H1 (cell line): ENCODE data around the gene SLC7A7. TPM values are rescaled to one million over a fixed set of nuclear protein-coding genes. Genes with fewer than 3 reads are reported as not detected.

Source experiments
- CBX8 ChIP-seq: fragments of 300-800, 300-1000 bp; sonication (generic); IDR thresholded peaks from 2 replicates; pipeline ENCODE4 v1.7.1; 2016; ENCODE audit warnings: low read depth, low read length, borderline replicate concordance
- CHD7 ChIP-seq: fragments of 300-600 bp; sonication (generic); IDR thresholded peaks from 2 replicates; pipeline ENCODE4 v1.7.1; 2012; ENCODE audit warnings: low read length, moderate library complexity, mild to moderate bottlenecking, inconsistent platforms; ENCODE audit not compliant: insufficient replicate concordance
- HDAC6 ChIP-seq: IDR thresholded peaks from one replicate; pipeline ENCODE4 v1.7.1; 2012; ENCODE audit warnings: low read depth, mild to moderate bottlenecking, inconsistent platforms, low read length, moderate library complexity
- KDM1A ChIP-seq: fragments of 200-600, 300-600 bp; sonication (generic); IDR thresholded peaks from 2 replicates; pipeline ENCODE4 v1.7.1; 2016; ENCODE audit warnings: mild to moderate bottlenecking, low read length, borderline replicate concordance
- KDM5A ChIP-seq: fragments of 200-600 bp; IDR thresholded peaks from 2 replicates; pipeline ENCODE4 v1.7.1; 2012; ENCODE audit warnings: mild to moderate bottlenecking, low read length, inconsistent platforms, mixed read lengths
- POU5F1 ChIP-seq: IDR thresholded peaks from 2 replicates; pipeline ENCODE4 v1.6.1; 2011; ENCODE audit warnings: low read depth, mild to moderate bottlenecking, low read length, moderate library complexity
- RAD21 ChIP-seq, 2 experiments: IDR thresholded peaks in 1 of 2; conservative IDR thresholded peaks in 1 of 2; 2 replicates each; pipeline ENCODE4 v1.6.1; 2011; ENCODE audit warnings: low read depth in 2 of 2, low read length in 2 of 2, improper control_type of control experiment in 1 of 2, inconsistent platforms in 1 of 2, mild to moderate bottlenecking in 1 of 2, moderate library complexity in 1 of 2
- SIN3A ChIP-seq, 2 experiments: IDR thresholded peaks in 1 of 2; conservative IDR thresholded peaks in 1 of 2; 2 replicates each; pipeline ENCODE4 v1.6.1; 2011 to 2012; ENCODE audit warnings: low read length in 2 of 2, improper control_type of control experiment in 1 of 2, low read depth in 1 of 2, mild to moderate bottlenecking in 1 of 2
- polyA plus RNA-seq, 7 experiments: library from polyadenylated mRNA; depleted of rRNA in 3 of 7; stranded (reverse) in 5 of 7; unstranded in 2 of 7; fragments of >200 nt in 5 of 7; fragments of 200-250 nt in 2 of 7; gene quantifications; 1 replicate in 5 of 7; 2 replicates in 1 of 7; 4 replicates in 1 of 7; pipeline versions ENCODE4 v1.2.1 to v1.2.3, GENCODE V29; 2011 to 2013; ENCODE audit warnings: missing spikeins in 2 of 7, mixed read lengths in 2 of 7
- total RNA-seq: library from RNA; stranded (reverse); fragmentation: NEBNext Ultra II Directional; extraction: Animal tissue kit (Norgen Biotek cat#: 25700); gene quantifications from 2 replicates; pipeline ENCODE4 v1.2.1, GENCODE V29; 2021

The SLC7A7 gene
- total and polyA plus RNA-seq, 2 of the 8 experiments (the other 6 are each of a cell fraction or from before 2014, with no cell fraction given): 5.8 to 14.9 TPM

- TF ChIP-seq CHD7: no peak
- TF ChIP-seq RAD21 (IDR thresholded peaks at IDR 0.05 in 1 of 2, conservative IDR thresholded peaks at IDR 0.05 in 1 of 2; ENCODE audit: low read depth in 2 of 2, low read length in 2 of 2): no peak
- TF ChIP-seq KDM1A: no peak
- no peak for TF ChIP-seq SIN3A (conservative IDR thresholded peaks at IDR 0.05 in 1 of 2, IDR thresholded peaks at IDR 0.05 in 1 of 2; ENCODE audit: low read depth in 1 of 2, low read length in 2 of 2)
- no peak for TF ChIP-seq HDAC6
- TF ChIP-seq KDM5A: no peak
- TF ChIP-seq CBX8: no peak
- no peak for TF ChIP-seq POU5F1
Measured at GRCh38 chr14:22835505-22835904, 20.3 kb upstream of the SLC7A7 start (continued).
